Measurements from ENCODE around the gene PTK7. TPM values are rescaled to one million over a fixed set of nuclear protein-coding genes. Genes with fewer than 3 reads are reported as not detected.

PTK7 gene
- total RNA-seq, 1 experiment from 2014 or later = 106 TPM

- H3K9me3 ChIP-seq (ENCODE audit: insufficient read depth, low read depth) = no peaks in the 10 kb centered on the region
- H3K4me2 ChIP-seq = no peak overlapping the region
- DNase-seq = no peak
- ChIA-PET CTCF (no interaction called here), POLR2A (ENCODE audit: unreplicated experiment) (no interaction called here)
- TF ChIP-seq EZH2 (IDR thresholded peaks at IDR 0.05; ENCODE audit: low read depth) (no peak), CTCF (conservative IDR thresholded peaks at IDR 0.05) (no peak)
- no peaks in the 10 kb centered on the region for H3K9me2 ChIP-seq (ENCODE audit: insufficient read depth)
- no peaks in the 10 kb centered on the region; the same call in 1 of the 2 replicates for H3K4me1 ChIP-seq (replicated peaks; ENCODE audit: insufficient read depth)
- H3K79me2 ChIP-seq (ENCODE audit: low read depth) = no peaks in the 10 kb centered on the region
- H4K20me1 ChIP-seq (ENCODE audit: insufficient read depth) = no peaks in the 10 kb centered on the region
- BruUV-seq (replicated peaks) = no TSS peak
- no peak overlapping the region for H3K4me3 ChIP-seq
- H3K27me3 ChIP-seq (ENCODE audit: insufficient read depth, low read depth) = no peaks in the 10 kb centered on the region
- no peak overlapping the region for H2AFZ ChIP-seq
- no peak overlapping the region for H3K27ac ChIP-seq
- H3F3A ChIP-seq (ENCODE audit: insufficient read depth, low read depth) = no peaks in the 10 kb centered on the region
- H3K36me3 ChIP-seq (ENCODE audit: low read depth) = no peaks in the 10 kb centered on the region
- intact Hi-C loops (cut with micrococcal nuclease; ENCODE audit: unreplicated experiment) = no loop called here
These were observed 127.6 kb downstream of the PTK7 start for GRCh38 chr6:43203718-43204095.

GRCh38 chr6:43204271-43205105 lies 128.4 kb downstream of the PTK7 start:
- H3K79me2 ChIP-seq (ENCODE audit: low read depth) = no peaks in the 10 kb centered on the region
- no peaks in the 10 kb centered on the region; the same call in 1 of the 2 replicates for H3K4me1 ChIP-seq (replicated peaks; ENCODE audit: insufficient read depth)
- ChIA-PET POLR2A (ENCODE audit: unreplicated experiment) (no interaction called here), CTCF (no interaction called here)
- no peak for DNase-seq
- H3K36me3 ChIP-seq (ENCODE audit: low read depth) = no peaks in the 10 kb centered on the region
- no peak for TF ChIP-seq EZH2 (IDR thresholded peaks at IDR 0.05; ENCODE audit: low read depth)
- TF ChIP-seq CTCF (conservative IDR thresholded peaks at IDR 0.05) = no peak
- H3K27me3 ChIP-seq (ENCODE audit: insufficient read depth, low read depth) = no peaks in the 10 kb centered on the region
- no peaks in the 10 kb centered on the region for H3K9me2 ChIP-seq (ENCODE audit: insufficient read depth)
- H3F3A ChIP-seq (ENCODE audit: insufficient read depth, low read depth) = no peaks in the 10 kb centered on the region
- H3K27ac ChIP-seq = no peak overlapping the region
- BruUV-seq (replicated peaks) = no TSS peak
- no peak overlapping the region for H3K4me3 ChIP-seq
- no peak overlapping the region for H2AFZ ChIP-seq
- H3K4me2 ChIP-seq = no peak overlapping the region
- intact Hi-C loops (cut with micrococcal nuclease; ENCODE audit: unreplicated experiment) = no loop called here
- H4K20me1 ChIP-seq (ENCODE audit: insufficient read depth) = no peaks in the 10 kb centered on the region
- H3K9me3 ChIP-seq (ENCODE audit: insufficient read depth, low read depth) = no peaks in the 10 kb centered on the region

- Histone ChIP-seq H3K27ac (no peak overlapping the region), H3F3A (ENCODE audit: insufficient read depth, low read depth) (no peaks in the 10 kb centered on the region), H3K9me3 (ENCODE audit: insufficient read depth, low read depth) (no peaks in the 10 kb centered on the region), H3K4me2 (no peak overlapping the region), H3K27me3 (ENCODE audit: insufficient read depth, low read depth) (no peaks in the 10 kb centered on the region), H2AFZ (no peak overlapping the region), H3K4me1 (replicated peaks; ENCODE audit: insufficient read depth) (no peaks in the 10 kb centered on the region; the same call in 1 of the 2 replicates), H3K36me3 (ENCODE audit: low read depth) (no peaks in the 10 kb centered on the region), H3K4me3 (no peak overlapping the region), H3K9me2 (ENCODE audit: insufficient read depth) (no peaks in the 10 kb centered on the region), H3K79me2 (ENCODE audit: low read depth) (no peaks in the 10 kb centered on the region), H4K20me1 (ENCODE audit: insufficient read depth) (no peaks in the 10 kb centered on the region)
- CTCF ChIA-PET = no interaction called here
- BruUV-seq (replicated peaks) = no TSS peak
- TF ChIP-seq CTCF (conservative IDR thresholded peaks at IDR 0.05) = no peak
- no peak for TF ChIP-seq EZH2 (IDR thresholded peaks at IDR 0.05; ENCODE audit: low read depth)
- POLR2A ChIA-PET (ENCODE audit: unreplicated experiment) = no interaction called here
- DNase-seq = no peak
- intact Hi-C loops (cut with micrococcal nuclease; ENCODE audit: unreplicated experiment) = no loop called here
These were observed 129.7 kb downstream of the PTK7 start for GRCh38 chr6:43205849-43206248.

All from PC-9 (cell line).